GM19455 (cell line): ENCODE results near the gene MPPED1.

Source experiments
- ATAC-seq: cut with Tn5 transposase; IDR thresholded peaks from one replicate; pipeline ENCODE4 v1.9.1; 2021; ENCODE audit not compliant: unreplicated experiment

The MPPED1 gene

GRCh38 chr22:43446037-43446803 lies 34.4 kb downstream of the MPPED1 start:
- ATAC-seq = no peak

GRCh38 chr22:43446916-43447315 lies 35.1 kb downstream of the MPPED1 start:
- ATAC-seq = no peak

- no peak for ATAC-seq
These were observed 35.6 kb downstream of the MPPED1 start for GRCh38 chr22:43447380-43447779.

- no peak for ATAC-seq
These were observed 36.2 kb downstream of the MPPED1 start for GRCh38 chr22:43448048-43448447.

GRCh38 chr22:43449205-43449830 lies 37.5 kb downstream of the MPPED1 start:
- no peak for ATAC-seq

GRCh38 chr22:43449831-43450225 lies 38.0 kb downstream of the MPPED1 start:
- ATAC-seq = no peak

GRCh38 chr22:43451371-43452050 lies 39.7 kb downstream of the MPPED1 start:
- ATAC-seq = no peak

- ATAC-seq = no peak
These were observed 44.0 kb downstream of the MPPED1 start for GRCh38 chr22:43455846-43456245.

GRCh38 chr22:43457002-43457401 lies 45.2 kb downstream of the MPPED1 start:
- ATAC-seq = no peak

- ATAC-seq = no peak
These were observed 50.9 kb downstream of the MPPED1 start for GRCh38 chr22:43462701-43463100.

GRCh38 chr22:43464809-43465208 lies 53.0 kb downstream of the MPPED1 start:
- no peak for ATAC-seq

GRCh38 chr22:43465291-43466015 lies 53.6 kb downstream of the MPPED1 start:
- ATAC-seq = no peak

GRCh38 chr22:43466710-43467109 lies 54.9 kb downstream of the MPPED1 start:
- ATAC-seq = no peak

- no peak for ATAC-seq
These were observed 55.6 kb downstream of the MPPED1 start for GRCh38 chr22:43467216-43467940.

GRCh38 chr22:43470253-43470652 lies 58.4 kb downstream of the MPPED1 start:
- no peak for ATAC-seq

- ATAC-seq = no peak
These were observed 59.2 kb downstream of the MPPED1 start for GRCh38 chr22:43470941-43471585.

- ATAC-seq = no peak
These were observed 59.9 kb downstream of the MPPED1 start for GRCh38 chr22:43471606-43472135.

GRCh38 chr22:43473031-43473430 lies 61.2 kb downstream of the MPPED1 start:
- ATAC-seq = no peak

- no peak for ATAC-seq
These were observed 61.6 kb downstream of the MPPED1 start for GRCh38 chr22:43473441-43473840.
